Stimulated activated naive CD8-positive, alpha-beta T cell treated with anti-CD3 and anti-CD28 coated beads, Interleukin-15, Interleukin-2, amounts not matched to agents 100 ng/mL and 50 ng/mL, for 24 hours (primary cell): ENCODE results near the gene GABPB1.
"Not testable (repeated sequence)": the region's sequence is repeated elsewhere in the genome, so short reads cannot be mapped to it uniquely, and the experiment has no call there.

Source experiments
- H3K27ac Mint-ChIP-seq: one replicate; pipeline ENCODE4 v1.8.0; 2021; ENCODE audit warnings: mild to moderate bottlenecking, mixed read lengths
- H3K27me3 Mint-ChIP-seq: one replicate; pipeline ENCODE4 v1.8.0; 2021; ENCODE audit warnings: mixed read lengths
- H3K36me3 Mint-ChIP-seq: one replicate; pipeline ENCODE4 v1.8.0; 2021; ENCODE audit warnings: low read depth, mixed read lengths
- H3K4me1 Mint-ChIP-seq: one replicate; pipeline ENCODE4 v1.8.0; 2021; ENCODE audit warnings: low read depth, mixed read lengths
- H3K4me3 Mint-ChIP-seq: one replicate; pipeline ENCODE4 v1.8.0; 2021; ENCODE audit warnings: mild to moderate bottlenecking, mixed read lengths
- H3K9me3 Mint-ChIP-seq: one replicate; pipeline ENCODE4 v1.8.0; 2021; ENCODE audit warnings: mixed read lengths

GABPB1 gene

DNA sequence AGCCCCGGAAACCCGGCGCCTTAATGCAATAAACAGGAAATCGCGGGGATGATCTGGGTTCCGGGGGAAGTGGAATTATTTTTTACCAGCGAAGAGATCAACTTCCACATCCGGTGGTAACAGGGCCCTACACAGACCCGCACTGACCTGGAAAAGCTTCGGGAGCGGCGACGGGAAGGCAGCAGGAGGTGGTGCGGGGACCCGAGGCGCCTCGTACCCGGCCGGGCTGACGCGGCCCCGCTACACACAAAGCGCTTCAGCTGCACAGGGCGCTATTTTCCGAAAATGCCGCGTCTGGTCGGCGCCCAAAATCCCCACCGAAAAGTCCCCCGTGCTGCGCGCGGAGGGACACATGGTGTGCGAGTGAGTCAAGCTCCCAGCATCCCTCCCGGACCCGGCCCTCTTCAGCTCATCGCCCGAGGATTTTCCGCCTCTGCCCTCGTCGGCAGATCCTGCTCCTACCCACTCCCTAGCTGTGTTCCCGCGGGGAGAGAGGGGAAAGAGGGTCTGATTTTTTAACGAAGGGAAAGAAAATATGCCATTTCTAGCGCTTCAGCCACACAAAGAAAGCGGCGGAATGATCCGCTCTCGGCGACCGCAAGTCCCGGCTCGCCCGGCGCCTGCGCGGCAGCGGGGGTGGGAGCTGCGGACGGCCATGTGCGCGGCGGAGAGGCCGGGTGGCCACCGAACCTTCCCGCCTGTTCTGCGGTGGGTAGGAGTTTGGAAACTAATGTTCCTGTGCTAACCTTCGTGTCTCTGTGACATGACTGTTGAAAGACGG, at the start of gene GABPB1:
Gene GABPB1 (minus strand): TSS at position 361 of the 781 bp plus-strand sequence. CDS start 45,400 bp downstream, outside the sequence.
- Mint-ChIP-seq H3K4me3 (peak within 1 kb of the TSS; percentile 97), H3K9me3 (no peaks in the 10 kb centered on the region), H3K27ac (peak within 1 kb of the TSS; percentile 100), H3K4me1 (peaks cover 67% of the 10 kb centered on the region), H3K27me3 (no peaks in the 10 kb centered on the region), H3K36me3 (peaks cover 62% of the 10 kb centered on the region)

DNA sequence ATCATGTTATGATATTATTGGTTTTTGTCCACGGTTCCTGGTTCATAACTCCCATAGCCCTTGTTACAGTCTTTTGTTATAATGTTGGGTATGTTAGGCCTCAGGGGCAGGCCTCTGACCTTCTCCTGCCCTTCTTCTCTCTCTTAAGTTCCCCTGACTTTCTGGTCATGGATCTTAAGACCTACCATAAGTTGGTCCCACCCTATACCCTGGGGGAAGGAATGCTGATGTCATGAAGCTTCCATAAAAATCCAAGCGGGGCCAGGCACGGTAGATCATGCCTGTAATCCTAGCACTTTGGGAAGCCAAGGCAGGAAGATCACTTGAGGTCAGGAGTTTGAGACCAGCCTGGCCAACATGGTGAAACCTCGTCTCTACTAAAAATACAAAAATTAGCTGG, 36.6 kb upstream of the GABPB1 start:
- H3K4me3 Mint-ChIP-seq, H3K27ac Mint-ChIP-seq, H3K4me1 Mint-ChIP-seq: not testable (repeated sequence)

DNA sequence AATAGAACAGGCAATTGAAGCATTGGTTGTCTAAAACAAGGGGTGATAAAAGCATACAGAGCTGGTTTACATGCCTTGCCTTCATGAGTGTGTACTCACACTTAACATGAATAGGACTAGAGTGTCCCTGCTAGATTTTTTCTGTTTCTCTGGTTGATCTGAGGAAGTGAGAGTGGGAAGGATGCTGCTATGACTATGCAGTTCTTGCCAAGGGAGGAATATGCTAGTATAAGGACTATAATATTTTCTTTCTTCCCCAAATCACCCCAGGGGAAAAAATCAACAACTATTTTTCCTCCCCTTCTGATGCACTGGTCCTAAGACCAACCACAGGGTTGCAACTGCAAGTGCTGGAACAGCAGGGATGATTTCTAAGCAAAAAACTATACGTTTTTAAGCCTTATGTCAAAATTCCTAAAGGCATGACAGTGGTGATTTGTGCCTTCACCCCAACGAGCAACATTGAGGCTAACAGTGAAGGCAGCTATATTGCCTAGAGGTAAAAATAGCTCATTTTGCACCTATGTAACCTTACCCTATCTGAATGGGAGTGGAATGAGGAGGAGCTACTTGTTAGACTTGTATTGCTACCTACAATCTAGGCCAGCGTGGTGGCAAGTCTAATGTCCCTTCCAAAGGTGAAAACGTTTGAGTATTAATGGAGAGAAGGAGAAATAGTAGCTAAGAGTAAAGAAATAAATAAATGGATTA, 35.7 kb upstream of the GABPB1 start:
- no peak overlapping the region for H3K27ac Mint-ChIP-seq
- H3K4me3 Mint-ChIP-seq = no peak overlapping the region
- H3K27me3 Mint-ChIP-seq = no peaks in the 10 kb centered on the region
- no peaks in the 10 kb centered on the region for H3K36me3 Mint-ChIP-seq
- H3K4me1 Mint-ChIP-seq = no peaks in the 10 kb centered on the region
- no peaks in the 10 kb centered on the region for H3K9me3 Mint-ChIP-seq

More for the DNA sequence above, 36.6 kb upstream of the GABPB1 start:
- H3K9me3 Mint-ChIP-seq, H3K36me3 Mint-ChIP-seq, H3K27me3 Mint-ChIP-seq: not testable (repeated sequence)

DNA sequence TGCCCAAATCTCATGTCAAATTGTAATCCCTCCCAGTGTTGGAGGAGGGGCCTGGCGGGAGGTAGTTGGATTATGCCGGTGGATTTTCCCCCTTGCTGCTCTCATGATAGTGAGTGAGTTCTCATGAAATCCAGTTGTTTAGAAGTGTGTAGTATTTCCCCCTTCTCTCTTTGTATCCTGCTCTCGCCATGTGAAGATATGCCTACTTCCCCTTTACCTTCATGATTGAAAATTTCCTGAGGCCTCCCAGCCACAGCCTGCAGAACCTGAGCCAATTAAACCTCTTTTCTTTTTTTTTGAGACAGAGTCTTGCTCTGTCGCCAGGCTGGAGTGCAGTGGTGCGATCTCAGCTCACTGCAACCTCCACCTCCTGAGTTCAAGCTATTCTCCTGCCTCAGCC, 27.4 kb upstream of the GABPB1 start:
- Mint-ChIP-seq H3K27ac (peak overlapping the region; percentile 32), H3K4me1 (peaks cover 14% of the 10 kb centered on the region)
- not testable (repeated sequence) for H3K4me3 Mint-ChIP-seq, H3K27me3 Mint-ChIP-seq, H3K36me3 Mint-ChIP-seq, H3K9me3 Mint-ChIP-seq

DNA sequence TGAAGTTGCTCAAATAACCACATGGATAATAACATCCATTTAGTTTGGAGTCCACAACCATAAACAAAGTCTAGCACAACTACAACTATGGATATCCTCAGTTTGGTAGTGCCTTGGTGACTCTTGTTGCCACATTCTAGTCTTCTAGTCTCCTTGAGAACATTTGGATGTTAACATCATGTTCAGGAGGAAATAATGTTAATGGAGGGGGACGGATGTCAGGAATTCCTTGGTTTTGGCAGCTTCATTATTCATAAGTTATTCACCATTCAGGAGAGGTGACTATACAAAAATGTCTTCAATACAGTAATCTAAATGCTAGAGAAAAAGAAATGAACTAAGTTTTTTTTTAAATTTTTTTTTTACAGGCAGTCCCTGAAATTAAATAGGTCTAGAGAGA, 26.4 kb upstream of the GABPB1 start:
- H3K9me3 Mint-ChIP-seq = no peaks in the 10 kb centered on the region
- H3K4me3 Mint-ChIP-seq = no peak overlapping the region
- H3K27ac Mint-ChIP-seq = no peak overlapping the region
- peaks cover 4% of the 10 kb centered on the region for H3K27me3 Mint-ChIP-seq
- peaks cover 19% of the 10 kb centered on the region for H3K4me1 Mint-ChIP-seq
- H3K36me3 Mint-ChIP-seq = no peaks in the 10 kb centered on the region

DNA sequence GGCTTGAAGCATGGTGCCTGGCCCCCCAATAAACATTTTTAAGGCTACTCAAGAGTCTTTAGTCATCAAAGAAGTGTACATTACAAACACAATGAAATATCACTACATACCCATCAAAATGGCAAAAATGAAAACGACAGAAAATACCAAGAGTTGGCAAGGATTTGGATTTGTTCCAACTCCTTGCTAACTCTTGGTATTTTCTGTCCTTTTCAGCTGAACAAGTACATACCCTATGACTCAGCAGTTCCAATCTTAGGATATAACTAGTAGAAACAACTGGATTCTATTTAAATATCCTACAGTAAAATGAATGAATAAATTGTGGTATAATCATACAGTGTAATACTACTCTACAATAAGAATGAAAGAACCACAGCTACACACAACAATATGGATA, 25.1 kb upstream of the GABPB1 start:
- H3K9me3 Mint-ChIP-seq = no peaks in the 10 kb centered on the region
- no peaks in the 10 kb centered on the region for H3K36me3 Mint-ChIP-seq
- H3K27me3 Mint-ChIP-seq = peaks cover 4% of the 10 kb centered on the region
- no peak overlapping the region for H3K4me3 Mint-ChIP-seq
- H3K4me1 Mint-ChIP-seq = peaks cover 19% of the 10 kb centered on the region
- no peak overlapping the region for H3K27ac Mint-ChIP-seq

DNA sequence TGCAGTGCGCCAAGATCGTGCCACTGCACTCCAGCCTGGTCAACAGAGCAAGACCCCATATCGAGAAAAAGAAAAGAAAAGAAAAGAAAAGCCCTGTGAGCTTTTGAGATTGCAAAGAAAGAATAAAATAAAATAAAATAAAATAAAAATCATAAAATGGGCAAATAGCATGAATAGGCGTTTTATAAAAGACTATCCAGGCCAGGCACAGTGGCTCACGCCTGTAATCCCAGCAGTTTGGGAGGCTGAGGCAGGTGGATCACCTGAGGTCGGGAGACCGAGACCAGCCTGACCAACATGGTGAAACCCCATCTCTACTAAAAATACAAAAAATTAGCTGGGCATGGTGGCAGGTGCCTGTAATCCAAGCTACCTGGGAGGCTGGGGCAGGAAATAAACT, 24.4 kb upstream of the GABPB1 start:
- H3K4me3 Mint-ChIP-seq, H3K36me3 Mint-ChIP-seq, H3K27ac Mint-ChIP-seq, H3K27me3 Mint-ChIP-seq, H3K9me3 Mint-ChIP-seq: not testable (repeated sequence)
- H3K4me1 Mint-ChIP-seq = peaks cover 19% of the 10 kb centered on the region

DNA sequence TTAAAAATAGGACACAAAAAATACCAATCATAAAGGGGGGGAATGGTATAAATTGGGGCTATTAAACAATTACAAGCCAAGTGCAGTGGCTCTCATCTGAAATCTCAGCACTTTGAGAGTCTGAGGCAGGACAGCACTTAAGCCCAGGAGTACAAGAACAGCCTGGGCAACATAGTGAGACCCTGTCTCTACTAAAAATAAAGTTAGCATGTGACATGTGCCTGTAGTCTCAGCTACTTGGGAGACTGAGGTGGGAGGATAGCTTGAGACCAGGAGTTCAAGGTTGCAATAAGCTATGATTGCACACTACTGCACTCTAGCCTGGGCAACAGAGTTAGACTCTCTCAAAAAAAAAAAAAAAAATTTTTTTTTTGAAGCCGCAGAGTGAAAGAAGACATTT, 23.8 kb upstream of the GABPB1 start:
- Mint-ChIP-seq H3K4me1 (peaks cover 19% of the 10 kb centered on the region), H3K27ac (peak overlapping the region; percentile 90), H3K36me3 (no peaks in the 10 kb centered on the region), H3K27me3 (peaks cover 4% of the 10 kb centered on the region), H3K9me3 (no peaks in the 10 kb centered on the region), H3K4me3 (no peak overlapping the region)

DNA sequence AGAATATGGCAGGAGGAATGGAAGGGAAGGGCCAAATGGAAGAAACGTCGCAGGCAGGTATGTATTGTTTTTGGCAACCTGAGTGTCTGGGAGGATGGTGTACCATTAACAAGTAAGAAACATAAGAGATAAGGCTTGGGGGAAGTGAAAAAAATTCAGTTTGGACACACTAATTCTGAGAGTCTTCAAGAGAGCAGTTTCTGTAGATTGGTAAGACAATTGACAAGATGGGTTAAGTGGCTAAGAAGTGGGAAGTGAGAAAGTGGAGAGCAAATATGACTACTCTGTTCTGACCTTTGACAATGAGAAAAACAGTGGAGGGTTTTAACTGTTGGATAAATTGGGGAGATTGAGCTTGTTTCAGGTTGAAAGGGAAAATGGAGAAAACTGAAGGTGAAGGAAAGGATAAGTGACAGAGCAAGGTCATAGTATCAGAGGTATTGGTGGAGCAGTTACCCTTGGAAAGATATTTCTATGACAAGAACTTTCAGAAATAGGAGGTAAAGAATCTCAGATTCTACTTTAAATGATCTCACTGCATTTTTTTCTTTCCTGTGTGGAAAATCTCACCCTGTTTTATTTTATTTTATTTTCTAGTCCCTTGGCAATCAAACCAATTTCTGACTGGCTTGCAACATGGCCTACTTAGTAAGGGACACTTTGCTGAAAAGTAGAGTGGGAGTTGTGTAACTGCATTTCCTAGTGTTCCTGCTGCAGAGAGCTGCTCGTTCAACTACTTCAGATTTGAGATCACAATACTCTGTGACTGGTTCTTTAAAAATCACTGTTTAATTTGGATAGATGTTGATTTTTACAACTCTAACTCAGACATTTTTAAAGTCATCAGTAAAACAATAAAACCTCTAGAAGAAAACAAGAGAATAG, 23.1 kb upstream of the GABPB1 start:
- H3K9me3 Mint-ChIP-seq = no peaks in the 10 kb centered on the region
- H3K27ac Mint-ChIP-seq = peak overlapping the region; percentile 90
- H3K36me3 Mint-ChIP-seq = no peaks in the 10 kb centered on the region
- H3K27me3 Mint-ChIP-seq = peaks cover 4% of the 10 kb centered on the region
- peaks cover 19% of the 10 kb centered on the region for H3K4me1 Mint-ChIP-seq
- H3K4me3 Mint-ChIP-seq = peak overlapping the region; percentile 15

DNA sequence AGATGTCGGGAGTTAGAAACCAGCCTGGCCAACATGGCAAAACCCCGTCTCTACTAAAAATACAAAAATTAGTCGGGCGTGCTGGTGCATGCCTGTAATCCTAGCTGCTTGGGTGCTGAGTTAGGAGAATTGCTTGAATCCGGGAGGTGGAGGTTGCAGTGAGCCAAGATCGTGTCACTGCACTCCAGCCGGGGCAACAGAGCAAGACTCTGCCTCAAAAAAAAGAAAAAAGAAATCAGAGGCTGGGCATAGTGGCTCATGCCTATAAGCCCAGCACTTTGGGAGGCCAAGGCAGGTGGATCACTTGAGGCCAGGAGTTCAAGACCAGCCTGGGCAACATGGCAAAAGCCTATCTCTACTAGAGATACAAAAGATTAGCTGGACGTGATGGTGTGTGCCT, 14.6 kb upstream of the GABPB1 start:
- H3K36me3 Mint-ChIP-seq, H3K4me3 Mint-ChIP-seq, H3K27ac Mint-ChIP-seq, H3K27me3 Mint-ChIP-seq, H3K9me3 Mint-ChIP-seq: not testable (repeated sequence)
- peaks cover 16% of the 10 kb centered on the region for H3K4me1 Mint-ChIP-seq

DNA sequence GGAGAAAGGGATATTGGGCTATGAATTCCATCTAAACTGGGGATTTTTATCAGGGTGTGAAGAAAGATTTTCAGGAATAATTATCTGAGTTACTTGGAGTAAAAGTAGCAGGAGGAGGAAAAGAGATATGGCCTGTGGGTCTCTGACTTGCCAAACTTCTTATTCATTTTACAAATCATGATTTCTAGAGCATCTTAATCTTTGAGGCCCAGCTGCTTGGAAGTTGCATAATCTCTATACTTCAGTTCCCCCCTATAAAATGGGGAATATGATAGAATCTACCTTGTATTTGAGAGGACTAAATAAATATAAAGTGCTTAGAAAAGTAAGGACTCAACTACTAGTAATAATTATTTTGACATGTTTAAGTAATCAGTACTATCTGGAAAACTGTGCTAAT, 11.0 kb upstream of the GABPB1 start:
- peaks cover 21% of the 10 kb centered on the region for H3K4me1 Mint-ChIP-seq
- no peak overlapping the region for H3K27ac Mint-ChIP-seq
- peaks cover 28% of the 10 kb centered on the region for H3K36me3 Mint-ChIP-seq
- no peaks in the 10 kb centered on the region for H3K27me3 Mint-ChIP-seq
- H3K4me3 Mint-ChIP-seq = no peak overlapping the region
- no peaks in the 10 kb centered on the region for H3K9me3 Mint-ChIP-seq

DNA sequence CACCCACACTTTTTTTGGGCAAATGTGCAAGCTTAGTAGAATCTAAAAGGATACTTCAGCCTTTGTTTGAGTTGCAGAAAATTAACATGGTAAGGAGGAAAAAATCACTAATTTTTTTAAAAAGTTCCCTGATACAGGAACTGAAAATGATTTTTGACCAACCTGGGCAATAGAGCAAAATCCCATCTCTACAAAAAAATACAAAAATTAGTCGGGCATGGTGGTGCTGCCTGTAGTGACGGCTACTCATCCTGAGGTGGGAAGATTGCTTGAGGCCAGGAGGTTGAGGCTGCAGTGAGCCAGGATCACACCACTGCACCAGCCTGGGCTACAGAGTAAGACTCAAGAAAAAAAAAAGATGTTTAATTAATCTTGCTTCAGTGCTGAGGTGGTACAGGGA, 10.6 kb upstream of the GABPB1 start:
- Mint-ChIP-seq H3K4me3 (no peak overlapping the region), H3K36me3 (peaks cover 31% of the 10 kb centered on the region), H3K4me1 (peaks cover 21% of the 10 kb centered on the region), H3K9me3 (no peaks in the 10 kb centered on the region), H3K27ac (no peak overlapping the region), H3K27me3 (no peaks in the 10 kb centered on the region)

DNA sequence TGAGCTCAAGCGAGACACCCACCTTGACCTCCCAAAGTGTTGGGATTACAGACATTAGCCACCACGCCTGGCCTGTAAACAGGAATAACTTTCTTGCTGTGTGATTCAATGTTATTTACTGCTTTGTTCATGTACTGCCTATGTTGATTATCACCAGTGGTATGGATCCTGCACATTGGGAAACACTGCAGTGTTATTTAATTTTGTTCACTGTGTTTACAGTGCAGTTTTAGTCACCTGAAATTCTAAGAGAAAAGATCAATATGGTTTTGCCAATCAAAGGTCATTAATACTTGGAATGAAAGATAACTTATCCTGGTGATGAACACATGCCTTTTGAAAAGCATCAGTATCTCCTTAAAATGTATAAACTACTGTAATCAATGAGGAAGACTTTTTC, 8.6 kb upstream of the GABPB1 start:
- H3K36me3 Mint-ChIP-seq = peaks cover 45% of the 10 kb centered on the region
- H3K27me3 Mint-ChIP-seq = no peaks in the 10 kb centered on the region
- peaks cover 30% of the 10 kb centered on the region for H3K4me1 Mint-ChIP-seq
- no peak overlapping the region for H3K27ac Mint-ChIP-seq
- no peak overlapping the region for H3K4me3 Mint-ChIP-seq
- no peaks in the 10 kb centered on the region for H3K9me3 Mint-ChIP-seq

DNA sequence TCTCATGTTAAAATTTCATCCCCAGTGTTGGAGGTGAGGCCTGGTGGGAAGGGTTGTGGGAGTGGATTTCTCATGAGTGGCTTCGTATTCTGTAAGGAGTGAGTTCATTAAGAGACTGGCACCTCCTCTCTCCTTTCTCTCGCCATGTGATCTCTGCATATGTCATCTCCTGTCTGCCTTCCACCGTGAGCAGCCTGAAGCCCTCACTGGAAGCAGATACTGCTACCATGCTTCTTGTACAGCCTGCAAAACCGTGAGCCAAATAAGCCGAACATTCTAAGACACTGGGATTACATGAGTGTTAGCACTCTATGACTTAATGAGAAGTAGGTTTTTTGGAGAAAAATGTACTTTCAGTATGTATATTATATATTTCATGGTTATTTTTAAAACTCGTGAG, 6.8 kb upstream of the GABPB1 start:
- H3K27ac Mint-ChIP-seq = no peak overlapping the region
- peaks cover 46% of the 10 kb centered on the region for H3K4me1 Mint-ChIP-seq
- no peak overlapping the region for H3K4me3 Mint-ChIP-seq
- peaks cover 61% of the 10 kb centered on the region for H3K36me3 Mint-ChIP-seq
- no peaks in the 10 kb centered on the region for H3K9me3 Mint-ChIP-seq
- H3K27me3 Mint-ChIP-seq = no peaks in the 10 kb centered on the region

DNA sequence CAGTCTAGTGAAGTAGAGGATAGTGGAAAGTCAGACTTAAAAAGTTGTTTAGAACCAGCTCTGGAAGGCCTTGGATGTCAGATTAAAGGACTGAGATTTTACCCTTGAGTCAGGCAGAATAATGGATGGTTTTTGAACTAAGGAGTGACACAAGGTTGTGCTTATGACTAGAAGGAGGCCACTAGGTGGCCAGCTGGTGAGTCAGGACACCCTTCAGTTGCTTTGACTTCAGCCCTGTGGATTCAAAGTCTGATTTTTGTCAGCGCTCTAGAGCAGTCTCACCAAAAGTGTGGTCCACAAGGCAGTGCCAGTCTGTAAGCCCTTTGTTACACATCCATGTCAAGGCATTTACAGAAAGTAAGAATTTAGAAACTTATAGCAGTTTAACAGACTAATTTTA, 3.8 kb upstream of the GABPB1 start:
- Mint-ChIP-seq H3K27ac (no peak overlapping the region), H3K9me3 (no peaks in the 10 kb centered on the region), H3K4me3 (peak overlapping the region; percentile 0), H3K36me3 (peaks cover 69% of the 10 kb centered on the region), H3K27me3 (no peaks in the 10 kb centered on the region), H3K4me1 (peaks cover 40% of the 10 kb centered on the region)
